22Rv1 (cell line): ENCODE measurements around the gene APOL5.

Experiments used
- CTCF ChIP-seq: fragments of 450-650 bp; IDR thresholded peaks from 2 replicates; pipeline ENCODE4 v1.5.1; 2017; ENCODE audit warnings: mild to moderate bottlenecking
- ZFX ChIP-seq: fragments of 450-650 bp; IDR thresholded peaks from 2 replicates; pipeline ENCODE4 v1.6.1; 2017; ENCODE audit warnings: antibody characterized with exemption, borderline replicate concordance

GRCh38 chr22:35752863-35753189 lies 35.2 kb downstream of the APOL5 start:
- TF ChIP-seq CTCF (no peak), ZFX (no peak)
